Sigmoid colon (tissue), 3 donors: ENCODE data around the gene RASD2.

Experiments used
- CTCF ChIP-seq, 4 experiments: fragments of 450-650 bp in 3 of 4; fragments of 200-600 bp in 1 of 4; IDR thresholded peaks; one replicate each; pipeline ENCODE4 v1.5.1; 2016 to 2019; ENCODE audit warnings: antibody characterized with exemption in 4 of 4, mild to moderate bottlenecking in 3 of 4, moderate library complexity in 2 of 4
- POLR2A ChIP-seq, 2 donors: fragments of 450-650 bp; IDR thresholded peaks; one replicate each; pipeline ENCODE4 v1.6.1; 2016; ENCODE audit warnings: antibody characterized with exemption in 2 of 2, mild to moderate bottlenecking in 2 of 2, moderate library complexity in 2 of 2

GRCh38 chr22:35600476-35600875, 59.8 kb downstream of the RASD2 start:
- TF ChIP-seq CTCF (IDR thresholded peaks at IDR 0.05), result no peak
- no peak for TF ChIP-seq POLR2A (IDR thresholded peaks at IDR 0.05)
